ENCODE data around the gene MARK2.

GRCh38 chr11:63854696-63855095 lies 15.8 kb downstream of the MARK2 start:
- TF ChIP-seq POLR2A (IDR thresholded peaks at IDR 0.05) (no peak), CTCF (IDR thresholded peaks at IDR 0.05) (no peak)

Measured in esophagus squamous epithelium (tissue), 4 donors.